Muscle of arm (tissue), 12 donors: ENCODE results near the gene ISCA2. TPM values are rescaled to one million over a fixed set of nuclear protein-coding genes. Genes with fewer than 3 reads are reported as not detected.

Experiments used
- polyA plus RNA-seq, 12 donors: library from polyadenylated mRNA; unstranded; fragments of 120-200 nt; gene quantifications; one replicate each; pipeline ENCODE4 v1.2.1, GENCODE V29; 2013; ENCODE audit not compliant: insufficient read length in 12 of 12

ISCA2 gene
- polyA plus RNA-seq, 12 donors: 18.4 to 39.8 (median 24.3) TPM; not detected in 1

Other genes starting within 250 kb of the ISCA2 start
- gene ABCD4, start 190.8 kb upstream of the ISCA2 start, polyA plus RNA-seq: 10 to 100 TPM in 11 of 12 donors, not detected in 1; 42.6 to 84.9 (median 55.7) TPM
- gene VRTN, start 145.3 kb upstream of the ISCA2 start, polyA plus RNA-seq: under 1 TPM in 3 of 12 donors, not detected in 9; 0.21 to 0.47 (median 0.26) TPM
- under 1 TPM in 2 of 12 donors, not detected in 10; 0.08 to 0.11 TPM for gene SYNDIG1L, start 67.6 kb upstream of the ISCA2 start, polyA plus RNA-seq
- gene NPC2, start 460 bp upstream of the ISCA2 start, polyA plus RNA-seq: 100 to 1,000 TPM in 6 of 12 donors, 10 to 100 TPM in 5, not detected in 1; 74.3 to 157 (median 106) TPM
- gene LTBP2, start 118.5 kb downstream of the ISCA2 start, polyA plus RNA-seq: 10 to 100 TPM in 3 of 12 donors, 1 to 10 TPM in 8, not detected in 1; 6.2 to 15.2 (median 8.1) TPM
- 10 to 100 TPM in 11 of 12 donors, not detected in 1; 15.4 to 25.0 (median 19.9) TPM for gene AREL1, start 219.3 kb downstream of the ISCA2 start, polyA plus RNA-seq
- 10 to 100 TPM in 11 of 12 donors, not detected in 1; 33.8 to 64.9 (median 44.8) TPM for gene FCF1, start 219.4 kb downstream of the ISCA2 start, polyA plus RNA-seq